Stomach smooth muscle (tissue), 2 donors: ENCODE results near the gene METTL1.
A peak's percentile ranks its signal among the peaks of the same experiment; 100 is the strongest.

ENCODE experiments used
- H3K27ac ChIP-seq: one replicate; pipeline ENCODE4 v1.7.0; 2013; ENCODE audit warnings: mild to moderate bottlenecking, low read length, inconsistent platforms
- H3K27me3 ChIP-seq, 2 donors: one replicate each; pipeline ENCODE4 v1.7.0; 2013; ENCODE audit warnings: low read length in 2 of 2; ENCODE audit not compliant: insufficient read depth in 2 of 2, control insufficient read depth in 1 of 2
- H3K36me3 ChIP-seq, 2 donors: one replicate each; pipeline ENCODE4 v1.7.0; 2013; ENCODE audit warnings: low read length in 2 of 2; ENCODE audit not compliant: control insufficient read depth in 2 of 2, insufficient read depth in 2 of 2
- H3K4me1 ChIP-seq: one replicate; pipeline ENCODE4 v1.7.0; 2013; ENCODE audit warnings: low read length; ENCODE audit not compliant: control insufficient read depth, insufficient read depth
- H3K4me3 ChIP-seq, 2 donors: one replicate each; pipeline ENCODE4 v1.7.0; 2013; ENCODE audit warnings: low read length in 2 of 2
- H3K9ac ChIP-seq, 2 donors: one replicate each; pipeline ENCODE4 v1.7.0; 2013; ENCODE audit warnings: low read length in 2 of 2, mild to moderate bottlenecking in 1 of 2
- H3K9me3 ChIP-seq, 2 donors: one replicate each; pipeline ENCODE4 v1.7.0; 2013; ENCODE audit warnings: low read length in 2 of 2; ENCODE audit not compliant: control insufficient read depth in 2 of 2
- donor health status: healthy.
- donor health status: Pancreatic carcinoma.

The METTL1 gene

DNA sequence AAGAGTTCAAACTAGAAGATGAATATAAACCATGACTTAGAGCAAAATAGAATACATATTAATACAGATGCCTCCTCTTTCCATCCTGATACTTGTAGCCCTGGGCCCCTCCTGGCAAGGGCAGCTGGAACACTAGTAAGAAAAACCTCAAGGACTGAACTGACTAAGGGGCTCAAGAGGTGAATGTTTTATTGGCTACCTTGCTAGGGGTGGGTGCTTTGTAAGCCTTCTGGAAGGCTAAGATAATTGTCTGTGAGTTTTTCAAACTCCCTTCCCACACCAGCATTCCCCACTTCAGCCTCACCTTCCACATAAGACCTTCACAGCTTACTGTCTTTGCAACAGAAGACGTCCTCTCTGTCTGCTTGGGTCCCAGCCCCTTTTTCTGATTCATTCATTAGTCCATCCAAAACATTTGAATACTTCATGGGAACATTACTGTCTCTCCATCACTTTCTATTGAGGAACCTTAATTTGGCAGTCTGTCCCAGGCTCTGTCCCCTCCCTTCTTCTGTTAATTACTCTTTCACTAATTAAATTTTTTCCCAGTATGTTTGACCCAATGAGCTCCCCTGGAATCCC, 18.1 kb downstream of the METTL1 start:
- peaks cover 29% of the 10 kb centered on the region for H3K4me1 ChIP-seq
- H3K4me3 ChIP-seq, result peak overlapping the region in 1 of 2 donors; percentile 77
- H3K27ac ChIP-seq, result no peak overlapping the region
- H3K27me3 ChIP-seq, result no peaks in the 10 kb centered on the region
- peaks cover 18 to 23% of the 10 kb centered on the region in 2 donors for H3K36me3 ChIP-seq
- H3K9ac ChIP-seq, result no peak overlapping the region
- H3K9me3 ChIP-seq, result no peaks in the 10 kb centered on the region

- Histone ChIP-seq H3K27me3 (no peaks in the 10 kb centered on the region), H3K9ac (peak overlapping the region in 1 of 2 donors; percentile 65), H3K36me3 (peaks cover 14 to 15% of the 10 kb centered on the region in 2 donors), H3K27ac (no peak overlapping the region), H3K4me3 (peak overlapping the region; percentile 78 to 87), H3K4me1 (peaks cover 29% of the 10 kb centered on the region), H3K9me3 (no peaks in the 10 kb centered on the region)
Measured at GRCh38 chr12:57752668-57753000, 19.3 kb downstream of the METTL1 start.

DNA sequence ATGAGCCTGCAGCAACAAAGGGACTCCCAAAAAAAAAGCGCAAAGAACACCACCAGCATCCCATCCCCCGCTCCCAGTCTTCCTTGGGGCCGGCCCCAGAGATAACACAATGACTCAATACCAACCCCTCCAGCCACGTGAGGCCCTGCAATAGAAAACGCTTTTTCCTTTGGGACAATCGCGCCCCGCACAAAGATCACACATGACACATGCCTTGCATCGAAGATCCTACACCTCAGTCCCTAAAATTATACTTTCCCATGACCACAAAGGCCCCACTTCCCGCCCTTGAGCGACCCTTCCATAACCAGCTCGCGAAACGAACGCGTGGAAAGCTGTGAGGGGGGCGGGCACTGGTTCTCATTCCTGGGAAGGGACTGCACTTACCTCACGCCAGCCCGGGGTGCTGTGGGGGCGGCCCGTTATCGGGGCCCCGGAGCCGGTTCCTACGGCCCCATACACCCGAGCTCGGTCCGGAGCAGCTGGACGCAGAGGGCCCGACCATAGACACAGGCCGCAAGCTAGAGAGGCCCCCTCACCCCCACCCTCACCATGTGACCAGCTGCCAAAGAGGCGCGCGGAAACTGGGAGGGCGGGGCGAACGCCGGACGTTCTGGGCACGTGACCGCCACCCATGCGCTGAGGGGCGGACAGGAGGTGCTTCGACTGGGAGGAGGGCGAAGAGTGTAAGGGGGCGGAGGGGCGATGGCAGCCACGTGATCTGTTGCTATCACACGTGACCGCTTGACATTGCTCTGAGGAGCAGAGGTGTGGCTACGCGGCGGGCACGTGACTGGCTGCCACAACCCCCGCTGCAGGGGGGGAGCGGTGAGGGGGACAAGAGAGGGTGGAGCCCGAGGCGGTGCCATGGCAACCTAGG, 19.9 kb downstream of the METTL1 start, which contains the start of gene CDK4:
Gene CDK4 (minus strand): TSS at position 523 of the 880 bp plus-strand sequence. CDS start 593 bp downstream, outside the sequence.
- Histone ChIP-seq H3K36me3 (peaks cover 15% of the 10 kb centered on the region in 2 donors), H3K4me3 (peak within 1 kb of the TSS; percentile 78 to 87), H3K27me3 (no peaks in the 10 kb centered on the region), H3K4me1 (peaks cover 29% of the 10 kb centered on the region), H3K9ac (peak within 1 kb of the TSS; percentile 88 to 92), H3K9me3 (no peaks in the 10 kb centered on the region), H3K27ac (peak within 1 kb of the TSS; percentile 80)

- peak overlapping the region; percentile 88 to 92 for H3K9ac ChIP-seq
- H3K36me3 ChIP-seq, result peaks cover 15% of the 10 kb centered on the region in 2 donors
- no peaks in the 10 kb centered on the region for H3K9me3 ChIP-seq
- H3K4me1 ChIP-seq, result peaks cover 29% of the 10 kb centered on the region
- peak overlapping the region; percentile 73 to 87 for H3K4me3 ChIP-seq
- H3K27ac ChIP-seq, result peak overlapping the region; percentile 80
- H3K27me3 ChIP-seq, result no peaks in the 10 kb centered on the region
Measured at GRCh38 chr12:57751432-57751787, 20.5 kb downstream of the METTL1 start.

DNA sequence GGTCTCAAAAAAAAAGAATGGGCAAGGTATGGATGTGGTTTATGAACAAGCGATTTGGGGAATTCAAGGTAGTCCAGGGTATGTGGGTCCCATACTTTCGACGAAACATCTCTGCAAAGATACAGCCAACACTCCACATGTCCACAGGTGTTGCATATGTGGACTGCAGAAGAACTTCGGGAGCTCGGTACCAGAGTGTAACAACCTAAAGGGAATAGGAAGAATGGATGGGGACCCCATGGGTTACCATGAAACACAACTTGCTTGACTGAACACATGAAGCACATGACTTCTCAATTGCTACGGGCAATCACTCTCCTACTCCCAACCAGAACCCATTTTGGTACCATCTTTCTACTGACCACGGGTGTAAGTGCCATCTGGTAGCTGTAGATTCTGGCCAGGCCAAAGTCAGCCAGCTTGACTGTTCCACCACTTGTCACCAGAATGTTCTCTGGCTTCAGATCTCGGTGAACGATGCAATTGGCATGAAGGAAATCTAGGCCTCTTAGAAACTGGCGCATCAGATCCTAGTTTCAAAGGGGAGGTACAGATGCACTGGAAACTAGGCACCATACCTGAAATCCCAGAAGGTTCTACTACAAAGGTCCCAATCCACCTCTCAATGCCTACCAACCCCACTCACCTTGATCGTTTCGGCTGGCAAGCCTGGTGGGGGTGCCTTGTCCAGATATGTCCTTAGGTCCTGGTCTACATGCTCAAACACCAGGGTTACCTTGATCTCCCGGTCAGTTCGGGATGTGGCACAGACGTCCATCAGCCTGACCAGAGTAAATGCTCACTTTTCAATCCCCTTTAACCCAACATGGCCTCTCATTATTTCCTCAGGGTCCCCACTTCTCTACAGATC, 21.1 kb downstream of the METTL1 start:
- Histone ChIP-seq H3K36me3 (peaks cover 15% of the 10 kb centered on the region in 2 donors), H3K27me3 (no peaks in the 10 kb centered on the region), H3K4me3 (peak overlapping the region; percentile 73 to 87), H3K9ac (peak overlapping the region; percentile 88 to 92), H3K9me3 (no peaks in the 10 kb centered on the region), H3K4me1 (peaks cover 27% of the 10 kb centered on the region), H3K27ac (peak overlapping the region; percentile 80)

DNA sequence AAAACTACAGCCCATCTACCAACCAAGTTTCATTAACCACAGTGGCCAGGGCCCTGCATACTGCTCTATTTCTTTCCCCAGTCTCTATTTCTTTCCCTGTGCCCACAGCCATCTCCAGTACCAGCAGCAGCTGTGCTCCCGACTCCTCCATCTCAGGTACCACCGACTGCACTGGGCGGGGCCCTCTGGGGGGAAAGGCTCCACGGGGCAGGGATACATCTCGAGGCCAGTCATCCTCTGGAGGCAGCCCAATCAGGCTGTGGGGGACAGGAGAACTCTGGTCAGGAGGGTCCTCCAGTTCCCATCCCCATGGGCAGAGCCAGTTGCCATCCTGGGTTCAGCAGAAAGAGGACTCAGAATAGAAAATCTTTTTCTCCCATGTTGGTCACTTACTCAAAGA, 22.8 kb downstream of the METTL1 start:
- Histone ChIP-seq H3K9me3 (no peaks in the 10 kb centered on the region), H3K9ac (no peak overlapping the region), H3K27ac (no peak overlapping the region), H3K4me1 (peaks cover 26% of the 10 kb centered on the region), H3K4me3 (no peak overlapping the region), H3K27me3 (no peaks in the 10 kb centered on the region), H3K36me3 (peaks cover 15% of the 10 kb centered on the region in 2 donors)

- no peaks in the 10 kb centered on the region for H3K9me3 ChIP-seq
Measured at GRCh38 chr12:57746025-57746424, 25.9 kb downstream of the METTL1 start.

GRCh38 chr12:57745485-57745881, 26.4 kb downstream of the METTL1 start:
- Histone ChIP-seq H3K36me3 (peaks cover 9 to 13% of the 10 kb centered on the region in 2 donors), H3K9ac (peak overlapping the region; percentile 98 to 100), H3K4me3 (peak overlapping the region; percentile 87 to 98), H3K27me3 (peaks cover 3 to 13% of the 10 kb centered on the region in 2 donors), H3K9me3 (no peaks in the 10 kb centered on the region), H3K27ac (peak overlapping the region; percentile 98), H3K4me1 (peaks cover 9% of the 10 kb centered on the region)

More at GRCh38 chr12:57746025-57746424, 25.9 kb downstream of the METTL1 start:
- Histone ChIP-seq H3K27me3 (peaks cover 3 to 8% of the 10 kb centered on the region in 2 donors), H3K4me1 (peaks cover 14% of the 10 kb centered on the region), H3K36me3 (peaks cover 15% of the 10 kb centered on the region in 2 donors), H3K27ac (peak overlapping the region; percentile 98), H3K4me3 (peak overlapping the region; percentile 87 to 98), H3K9ac (peak overlapping the region in 1 of 2 donors; percentile 98)

- H3K9me3 ChIP-seq, result no peaks in the 10 kb centered on the region
- H3K9ac ChIP-seq, result peak within 1 kb of the TSS; percentile 98 to 100
- peaks cover 8 to 17% of the 10 kb centered on the region in 2 donors for H3K27me3 ChIP-seq
- peak within 1 kb of the TSS; percentile 87 to 98 for H3K4me3 ChIP-seq
- H3K4me1 ChIP-seq, result peaks cover 9% of the 10 kb centered on the region
- peak within 1 kb of the TSS; percentile 98 for H3K27ac ChIP-seq
- H3K36me3 ChIP-seq, result peaks cover 5 to 11% of the 10 kb centered on the region in 2 donors
Measured at GRCh38 chr12:57744777-57745484, 27.0 kb downstream of the METTL1 start, which contains the start of gene TSPAN31. Gene TSPAN31, plus strand, starts transcription at chr12:57745039. Its CDS starts 116 bp downstream, at chr12:57745155.
